Upper lobe of left lung (tissue), 6 donors: ENCODE results near the gene MAP7D3. TPM values are rescaled to one million over a fixed set of nuclear protein-coding genes. Genes with fewer than 3 reads are reported as not detected.
"Not testable (repeated sequence)": the region's sequence is repeated elsewhere in the genome, so short reads cannot be mapped to it uniquely, and the experiment has no call there.

Source experiments
- ATAC-seq, 2 donors: fragments of 200-7000 bp; cut with Tn5 transposase; one replicate each; pipeline ENCODE4 v1.9.1; 2022; ENCODE audit warnings: mild to moderate bottlenecking in 2 of 2, moderate library complexity in 2 of 2; ENCODE audit not compliant: low FRiP score in 2 of 2
- DNase-seq, 2 donors: peaks; one replicate each; pipeline ENCODE4 v3.0.0-alpha.2; 2019 to 2020
- H3K27ac ChIP-seq, 4 donors: fragments of 200-600 bp; sonication (generic); one replicate each; pipeline ENCODE4 v1.5.1; 2016 to 2019
- H3K27me3 ChIP-seq, 4 donors: fragments of 200-600 bp; sonication (generic); one replicate each; pipeline ENCODE4 v1.5.1; 2017 to 2019
- H3K36me3 ChIP-seq, 4 donors: fragments of 200-600 bp; sonication (generic); one replicate each; pipeline ENCODE4 v1.5.1; 2016 to 2019
- H3K4me1 ChIP-seq, 4 donors: fragments of 200-600 bp; sonication (generic); one replicate each; pipeline ENCODE4 v1.5.1; 2018 to 2019
- H3K4me3 ChIP-seq, 4 donors: fragments of 200-600 bp; sonication (generic); one replicate each; pipeline ENCODE4 v1.5.1; 2017 to 2019; ENCODE audit warnings: mild to moderate bottlenecking in 2 of 4, moderate library complexity in 1 of 4
- H3K9me3 ChIP-seq, 4 donors: fragments of 200-600 bp; sonication (generic); one replicate each; pipeline ENCODE4 v1.5.1; 2018 to 2019
- CTCF ChIP-seq, 6 experiments: fragments of 450-650 bp in 4 of 6; fragments of 200-600 bp in 2 of 6; sonication (generic) in 2 of 6; IDR thresholded peaks; one replicate each; pipeline ENCODE4 v1.5.1; 2016 to 2019; ENCODE audit warnings: antibody characterized with exemption in 6 of 6
- EP300 ChIP-seq, 4 donors: sonication (generic); formaldehyde crosslinking; IDR thresholded peaks; one replicate each; pipeline ENCODE4 v1.5.1; 2017; ENCODE audit warnings: antibody characterized with exemption in 4 of 4, control low read depth in 2 of 4
- POLR2A ChIP-seq, 4 donors: fragments of 450-650 bp; IDR thresholded peaks; one replicate each; pipeline ENCODE4 v1.5.1; 2016 to 2017; ENCODE audit warnings: antibody characterized with exemption in 4 of 4, mild to moderate bottlenecking in 2 of 4
- POLR2AphosphoS5 ChIP-seq, 2 donors: sonication (generic); formaldehyde crosslinking; IDR thresholded peaks; one replicate each; pipeline ENCODE4 v1.5.1; 2017; ENCODE audit warnings: antibody characterized with exemption in 2 of 2
- WGBS, 2 donors: methylation state at CpG; one replicate each; pipeline ENCODE4 v1.1.5; 2017 to 2018; 5-methylcytosine and 5-hydroxymethylcytosine counted together
- total RNA-seq, 6 donors: library from RNA; depleted of rRNA in 4 of 6; stranded (reverse); fragments of >200 nt in 4 of 6; gene quantifications; one replicate each; pipeline versions ENCODE4 v1.1.0 to v1.2.1, GENCODE V29; 2016 to 2021
- donor health status: DM: no; HTN: no; CAD: no; lungs with moderate emphysema.
- donor health status: DM: no; HTN: yes; CAD: no; lungs with severe emphysema.

The MAP7D3 gene
- total RNA-seq, 6 donors from 2014 or later, result 4.8 to 19.9 (median 9.3) TPM

DNA sequence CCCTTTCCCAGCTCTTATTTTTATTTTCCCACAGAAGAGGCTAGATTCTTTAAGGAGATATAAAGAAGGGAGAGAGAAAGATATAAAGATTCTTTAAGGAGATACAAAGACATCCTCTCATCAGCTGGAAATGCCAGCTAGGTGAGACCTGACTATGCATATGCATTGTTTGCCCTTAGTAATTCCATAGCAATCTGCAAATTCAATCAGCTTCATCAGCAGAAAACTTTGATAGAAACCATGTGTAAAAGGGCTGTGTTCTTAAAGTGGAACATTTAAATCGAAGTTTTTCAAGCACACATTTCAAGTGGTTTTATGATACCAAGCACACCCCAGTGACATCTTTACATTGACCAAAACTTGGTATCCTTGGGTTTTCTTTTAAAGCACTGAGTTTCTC lies 79.8 kb downstream of the MAP7D3 start:
- Histone ChIP-seq H3K9me3 (no peaks in the 10 kb centered on the region), H3K4me3 (no peak overlapping the region), H3K27ac (peak overlapping the region in 1 of 4 donors; percentile 81), H3K4me1 (peaks cover 4 to 30% (median 7%) of the 10 kb centered on the region in 4 donors), H3K27me3 (no peaks in the 10 kb centered on the region), H3K36me3 (no peaks in the 10 kb centered on the region)
- no peak for TF ChIP-seq CTCF (IDR thresholded peaks at IDR 0.05)
- no peak for TF ChIP-seq EP300 (IDR thresholded peaks at IDR 0.05)
- no peak for TF ChIP-seq POLR2AphosphoS5 (IDR thresholded peaks at IDR 0.05)
- no peak for TF ChIP-seq POLR2A (IDR thresholded peaks at IDR 0.05)
- DNase-seq (no peak), ATAC-seq (no peak)
- 52% methylated on average over 1 of the region's 1 CpG for WGBS, 2 donors

- Histone ChIP-seq H3K4me3 (no peak overlapping the region), H3K36me3 (no peaks in the 10 kb centered on the region), H3K4me1 (peaks cover 4 to 23% (median 7%) of the 10 kb centered on the region in 4 donors), H3K27me3 (no peaks in the 10 kb centered on the region), H3K9me3 (no peaks in the 10 kb centered on the region), H3K27ac (peak overlapping the region; percentile 49 to 81 (median 68))
- peak in 1 of 2 donors; percentile 60 for ATAC-seq
- WGBS, 2 donors, result 63 to 76% methylated on average over 5 to 9 of the region's 9 CpGs
- no peak for DNase-seq
- TF ChIP-seq POLR2A (IDR thresholded peaks at IDR 0.05) (no peak), CTCF (IDR thresholded peaks at IDR 0.05) (peak in 1 of 6 experiments; percentile 10)
These were observed 80.9 kb downstream of the MAP7D3 start for GRCh38 chrX:136170139-136170800.

DNA sequence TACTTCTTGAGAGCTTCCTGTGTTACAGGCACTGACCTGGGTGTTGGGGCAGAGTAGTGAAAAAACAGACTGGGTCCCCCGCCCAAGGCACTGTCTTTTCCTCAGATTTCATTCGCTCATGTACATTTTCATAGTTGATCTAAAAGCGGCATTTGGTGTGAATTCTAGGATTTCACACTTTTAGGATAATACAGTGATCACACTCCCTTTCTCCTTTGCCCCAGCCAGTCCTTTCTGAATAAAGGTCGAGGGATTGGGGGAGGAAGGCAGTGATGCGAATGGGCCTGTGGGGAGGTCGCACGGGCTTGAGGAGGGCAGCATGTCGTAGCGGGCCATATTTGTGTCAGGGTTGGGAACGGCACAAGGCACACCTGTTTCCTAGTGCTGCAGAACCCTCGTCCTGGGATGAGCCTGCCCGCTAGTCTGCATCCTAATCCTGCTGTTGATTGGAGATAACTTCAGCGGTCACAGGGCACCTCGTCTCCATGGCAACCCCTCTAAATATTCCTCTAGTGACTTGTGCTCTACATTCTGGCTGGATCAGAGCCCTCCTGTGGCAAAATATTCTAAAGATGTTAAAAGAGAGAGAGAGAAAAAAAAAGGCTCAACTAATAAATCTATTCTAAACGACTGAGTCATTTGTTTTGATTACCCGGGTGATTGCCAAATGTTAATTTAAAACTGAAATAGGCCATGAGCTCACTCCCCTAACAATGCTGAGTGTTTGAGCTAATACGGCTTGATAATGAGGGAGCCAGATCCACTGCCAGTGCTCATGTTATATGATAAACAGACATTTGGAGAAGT lies 82.1 kb downstream of the MAP7D3 start:
- Histone ChIP-seq H3K36me3 (no peaks in the 10 kb centered on the region), H3K27ac (peak overlapping the region; percentile 64 to 81 (median 72)), H3K4me1 (peaks cover 4 to 23% (median 7%) of the 10 kb centered on the region in 4 donors), H3K9me3 (no peaks in the 10 kb centered on the region), H3K27me3 (no peaks in the 10 kb centered on the region), H3K4me3 (no peak overlapping the region)
- peak; percentile 66 to 77 for ATAC-seq
- 35 to 44% methylated on average over 13 to 17 of the region's 17 CpGs for WGBS, 2 donors
- TF ChIP-seq POLR2AphosphoS5 (IDR thresholded peaks at IDR 0.05), result peak in 1 of 2 donors; percentile 15
- no peak for TF ChIP-seq EP300 (IDR thresholded peaks at IDR 0.05)
- TF ChIP-seq CTCF (IDR thresholded peaks at IDR 0.05), result peak in 1 of 6 experiments; percentile 8
- no peak for TF ChIP-seq POLR2A (IDR thresholded peaks at IDR 0.05)
- DNase-seq, result no peak

DNA sequence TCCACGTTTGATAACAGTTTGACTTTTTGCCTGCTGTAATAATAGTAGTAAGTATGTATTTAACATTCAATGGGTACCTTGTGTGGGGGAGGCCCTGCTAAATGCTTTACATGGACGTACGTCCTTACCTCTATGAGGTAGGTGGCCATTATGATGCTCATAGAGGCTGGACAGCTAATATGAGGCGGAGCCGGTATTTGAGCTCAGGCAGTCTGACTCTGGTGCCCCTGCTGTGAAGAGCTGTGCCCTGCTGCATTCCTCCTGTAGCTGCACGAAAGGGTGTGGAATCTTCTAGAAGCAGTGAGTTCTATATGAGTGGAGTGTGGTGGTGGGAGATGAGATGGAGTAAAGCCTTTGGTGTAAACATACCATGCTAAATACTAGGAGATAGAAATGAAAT lies 83.2 kb downstream of the MAP7D3 start:
- H3K9me3 ChIP-seq, ATAC-seq, DNase-seq, H3K27me3 ChIP-seq, H3K4me3 ChIP-seq, H3K36me3 ChIP-seq: not testable (repeated sequence)
- WGBS, 2 donors, result 75 to 76% methylated on average over 6 of the region's 6 CpGs
- Histone ChIP-seq H3K27ac (peak overlapping the region in 2 of 4 donors; percentile 64 to 79), H3K4me1 (peaks cover 4 to 23% (median 7%) of the 10 kb centered on the region in 4 donors)

DNA sequence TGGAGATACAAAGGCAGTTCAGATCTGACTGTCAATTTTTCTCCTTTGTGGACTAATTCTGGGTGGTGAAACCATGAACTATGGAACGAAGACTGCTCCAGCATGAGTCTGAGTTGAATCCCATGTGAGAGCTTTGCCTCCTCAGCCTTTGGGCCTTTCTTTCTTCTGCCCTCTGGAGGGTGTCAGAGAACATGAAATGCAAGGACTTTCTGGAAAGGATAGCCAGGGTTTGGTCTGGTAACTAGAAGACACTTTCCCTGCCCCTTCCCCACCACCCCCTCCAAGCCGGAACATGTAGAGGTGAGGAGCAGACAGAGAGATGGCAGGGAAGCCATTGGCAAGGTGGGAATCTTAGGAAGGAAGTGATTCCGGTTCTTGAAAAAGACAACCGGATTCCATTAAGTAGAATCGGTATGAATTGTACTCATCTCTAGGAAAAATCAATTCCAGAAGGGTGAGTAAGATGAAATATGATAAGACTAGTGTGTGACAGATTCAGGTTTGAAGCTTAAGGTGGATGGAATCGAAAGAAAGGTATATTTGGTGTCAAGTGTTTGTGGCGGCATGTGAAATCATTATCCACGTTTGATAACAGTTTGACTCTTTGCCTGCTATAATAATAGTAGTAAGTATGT lies 84.9 kb downstream of the MAP7D3 start:
- Histone ChIP-seq H3K4me1 (peaks cover 4 to 18% (median 7%) of the 10 kb centered on the region in 4 donors), H3K9me3 (no peaks in the 10 kb centered on the region), H3K27me3 (no peaks in the 10 kb centered on the region), H3K36me3 (no peaks in the 10 kb centered on the region), H3K4me3 (no peak overlapping the region), H3K27ac (no peak overlapping the region)
- no peak for DNase-seq
- no peak for TF ChIP-seq POLR2AphosphoS5 (IDR thresholded peaks at IDR 0.05)
- peak in 2 of 6 experiments; percentile 10 to 17 for TF ChIP-seq CTCF (IDR thresholded peaks at IDR 0.05)
- ATAC-seq, result no peak
- WGBS, 2 donors, result 55 to 74% methylated on average over 8 of the region's 8 CpGs
